NCI-H2029 (cell line): ENCODE results near the gene NPHP4.
A peak's percentile ranks its signal among the peaks of the same experiment; 100 is the strongest.

Source experiments
- DNase-seq: peaks from one replicate; lab custom pipeline; 2025; lab: John Stamatoyannopoulos, UW

The NPHP4 gene

GRCh38 chr1:5830771-5831599, 161.2 kb downstream of the NPHP4 start:
- peak; percentile 8 for DNase-seq

- DNase-seq, result no peak
These were observed 162.8 kb downstream of the NPHP4 start for GRCh38 chr1:5829414-5829813.

- no peak for DNase-seq
These were observed 163.8 kb downstream of the NPHP4 start for GRCh38 chr1:5828308-5828935.

- no peak for DNase-seq
These were observed 164.7 kb downstream of the NPHP4 start for GRCh38 chr1:5827516-5827915.

- DNase-seq, result no peak
These were observed 165.6 kb downstream of the NPHP4 start for GRCh38 chr1:5826601-5827000.

- DNase-seq, result no peak
These were observed 169.5 kb downstream of the NPHP4 start for GRCh38 chr1:5822726-5823125.

- no peak for DNase-seq
These were observed 170.0 kb downstream of the NPHP4 start for GRCh38 chr1:5822266-5822665.

GRCh38 chr1:5821540-5822176, 170.6 kb downstream of the NPHP4 start:
- DNase-seq, result no peak

GRCh38 chr1:5820026-5820421, 172.2 kb downstream of the NPHP4 start:
- no peak for DNase-seq

GRCh38 chr1:5819391-5820025, 172.7 kb downstream of the NPHP4 start:
- peak; percentile 21 for DNase-seq

- DNase-seq, result no peak
These were observed 173.5 kb downstream of the NPHP4 start for GRCh38 chr1:5818755-5819154.

- no peak for DNase-seq
These were observed 176.5 kb downstream of the NPHP4 start for GRCh38 chr1:5815716-5816115.

GRCh38 chr1:5815211-5815610, 177.0 kb downstream of the NPHP4 start:
- no peak for DNase-seq

- DNase-seq, result no peak
These were observed 178.1 kb downstream of the NPHP4 start for GRCh38 chr1:5814046-5814619.

- no peak for DNase-seq
These were observed 178.7 kb downstream of the NPHP4 start for GRCh38 chr1:5813480-5813879.
